Globus pallidus (tissue), 1 donor: ENCODE data around the gene SLC8A1.

ENCODE experiments used
- DNase-seq: peaks from one replicate; pipeline ENCODE4 v3.0.0-alpha.2; 2015; ENCODE audit warnings: low spot score

SLC8A1 gene

GRCh38 chr2:40353231-40353630 lies 98.7 kb downstream of the SLC8A1 start:
- no peak for DNase-seq

- no peak for DNase-seq
These were observed 99.2 kb downstream of the SLC8A1 start for GRCh38 chr2:40352703-40353099.

- no peak for DNase-seq
These were observed 99.7 kb downstream of the SLC8A1 start for GRCh38 chr2:40352041-40352702.

- no peak for DNase-seq
These were observed 103.2 kb downstream of the SLC8A1 start for GRCh38 chr2:40348665-40349064.

- no peak for DNase-seq
These were observed 103.9 kb downstream of the SLC8A1 start for GRCh38 chr2:40348038-40348437.

GRCh38 chr2:40346535-40347354 lies 105.1 kb downstream of the SLC8A1 start:
- no peak for DNase-seq

- no peak for DNase-seq
These were observed 107.5 kb downstream of the SLC8A1 start for GRCh38 chr2:40344364-40344763.

GRCh38 chr2:40343902-40344301 lies 108.0 kb downstream of the SLC8A1 start:
- DNase-seq: no peak

- no peak for DNase-seq
These were observed 110.7 kb downstream of the SLC8A1 start for GRCh38 chr2:40341198-40341597.

- no peak for DNase-seq
These were observed 112.9 kb downstream of the SLC8A1 start for GRCh38 chr2:40339026-40339425.

GRCh38 chr2:40332191-40332826 lies 119.6 kb downstream of the SLC8A1 start:
- no peak for DNase-seq

- DNase-seq: no peak
These were observed 121.8 kb downstream of the SLC8A1 start for GRCh38 chr2:40330096-40330495.

GRCh38 chr2:40329739-40330030 lies 122.2 kb downstream of the SLC8A1 start:
- DNase-seq: no peak

GRCh38 chr2:40325116-40325515 lies 126.8 kb downstream of the SLC8A1 start:
- no peak for DNase-seq

GRCh38 chr2:40324656-40325055 lies 127.2 kb downstream of the SLC8A1 start:
- no peak for DNase-seq

- no peak for DNase-seq
These were observed 130.1 kb downstream of the SLC8A1 start for GRCh38 chr2:40321822-40322221.

- no peak for DNase-seq
These were observed 130.8 kb downstream of the SLC8A1 start for GRCh38 chr2:40321016-40321623.

- no peak for DNase-seq
These were observed 133.0 kb downstream of the SLC8A1 start for GRCh38 chr2:40318921-40319320.

- no peak for DNase-seq
These were observed 134.1 kb downstream of the SLC8A1 start for GRCh38 chr2:40317761-40318160.

GRCh38 chr2:40317046-40317445 lies 134.8 kb downstream of the SLC8A1 start:
- DNase-seq: no peak

- DNase-seq: no peak
These were observed 135.3 kb downstream of the SLC8A1 start for GRCh38 chr2:40316620-40317019.

- no peak for DNase-seq
These were observed 136.2 kb downstream of the SLC8A1 start for GRCh38 chr2:40315683-40316082.

GRCh38 chr2:40311026-40311425 lies 140.9 kb downstream of the SLC8A1 start:
- no peak for DNase-seq
